ENCODE measurements around the gene PLEK2.

DNA sequence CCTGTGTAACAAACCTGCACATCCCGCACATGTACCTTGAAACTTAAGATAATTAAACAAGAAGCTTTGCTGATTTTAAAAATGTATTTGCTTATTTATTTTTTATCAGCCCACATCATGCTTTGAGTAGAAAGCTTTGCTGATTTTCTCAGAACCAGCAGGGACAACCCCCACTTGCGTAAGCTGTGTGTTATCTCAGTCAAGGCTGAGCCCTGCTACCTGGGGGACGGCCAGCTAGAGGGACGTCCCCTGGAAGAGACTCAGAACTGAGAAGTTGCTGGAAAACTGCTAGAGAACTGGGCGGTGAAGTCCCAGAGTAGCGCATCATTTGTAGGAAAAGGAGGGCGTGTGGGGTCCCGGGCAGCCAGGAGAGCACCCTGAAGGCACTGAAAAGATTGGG is 4.1 kb upstream of the PLEK2 start:
- TF ChIP-seq, protein P1, sequence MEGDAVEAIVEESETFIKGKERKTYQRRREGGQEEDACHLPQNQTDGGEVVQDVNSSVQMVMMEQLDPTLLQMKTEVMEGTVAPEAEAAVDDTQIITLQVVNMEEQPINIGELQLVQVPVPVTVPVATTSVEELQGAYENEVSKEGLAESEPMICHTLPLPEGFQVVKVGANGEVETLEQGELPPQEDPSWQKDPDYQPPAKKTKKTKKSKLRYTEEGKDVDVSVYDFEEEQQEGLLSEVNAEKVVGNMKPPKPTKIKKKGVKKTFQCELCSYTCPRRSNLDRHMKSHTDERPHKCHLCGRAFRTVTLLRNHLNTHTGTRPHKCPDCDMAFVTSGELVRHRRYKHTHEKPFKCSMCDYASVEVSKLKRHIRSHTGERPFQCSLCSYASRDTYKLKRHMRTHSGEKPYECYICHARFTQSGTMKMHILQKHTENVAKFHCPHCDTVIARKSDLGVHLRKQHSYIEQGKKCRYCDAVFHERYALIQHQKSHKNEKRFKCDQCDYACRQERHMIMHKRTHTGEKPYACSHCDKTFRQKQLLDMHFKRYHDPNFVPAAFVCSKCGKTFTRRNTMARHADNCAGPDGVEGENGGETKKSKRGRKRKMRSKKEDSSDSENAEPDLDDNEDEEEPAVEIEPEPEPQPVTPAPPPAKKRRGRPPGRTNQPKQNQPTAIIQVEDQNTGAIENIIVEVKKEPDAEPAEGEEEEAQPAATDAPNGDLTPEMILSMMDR (IDR thresholded peaks at IDR 0.05; ENCODE audit: low read length) = no peak
- no peak for TF ChIP-seq EZH2 (IDR thresholded peaks at IDR 0.05; ENCODE audit: borderline replicate concordance, low read length)
